Endodermal cell (in vitro differentiated cells): ENCODE data around the gene COL21A1. TPM values are rescaled to one million over a fixed set of nuclear protein-coding genes. Genes with fewer than 3 reads are reported as not detected.

Experiments
- DNase-seq: peaks from one replicate; pipeline ENCODE4 v3.0.0-alpha.2; 2017
- H3K27ac ChIP-seq: 2 replicates; pipeline ENCODE4 v1.5.1; 2013; ENCODE audit warnings: mild to moderate bottlenecking, low read depth, low read length, moderate library complexity
- H3K27me3 ChIP-seq: 2 replicates; pipeline ENCODE4 v1.6.1; 2013; ENCODE audit warnings: mild to moderate bottlenecking, low read length, moderate library complexity; ENCODE audit not compliant: insufficient read depth, control insufficient read depth, poor library complexity, severe bottlenecking
- H3K36me3 ChIP-seq: 2 replicates; pipeline ENCODE4 v1.7.0; 2013; ENCODE audit warnings: mild to moderate bottlenecking, low read length, moderate library complexity; ENCODE audit not compliant: control insufficient read depth, insufficient read depth
- H3K4me1 ChIP-seq: one replicate; pipeline ENCODE4 v1.7.0; 2013; ENCODE audit warnings: low read length; ENCODE audit not compliant: control insufficient read depth, insufficient read depth
- H3K4me3 ChIP-seq: 2 replicates; pipeline ENCODE4 v1.5.1; 2013; ENCODE audit warnings: mild to moderate bottlenecking, low read length, moderate library complexity
- H3K9ac ChIP-seq: 2 replicates; pipeline ENCODE4 v1.6.1; 2013; ENCODE audit warnings: mild to moderate bottlenecking, low read length, moderate library complexity; ENCODE audit not compliant: poor library complexity, severe bottlenecking; ENCODE audit errors: extremely low read depth
- H3K9me3 ChIP-seq: 2 replicates; pipeline ENCODE4 v1.6.1; 2013; ENCODE audit warnings: mild to moderate bottlenecking, low read length, moderate library complexity; ENCODE audit not compliant: control insufficient read depth
- H3K27ac Mint-ChIP-seq: 2 replicates; pipeline ENCODE4 v1.8.0; 2020; ENCODE audit warnings: mixed read lengths
- H3K27me3 Mint-ChIP-seq: 2 replicates; pipeline ENCODE4 v1.8.0; 2021; ENCODE audit warnings: mild to moderate bottlenecking, mixed read lengths; ENCODE audit not compliant: insufficient read depth
- H3K36me3 Mint-ChIP-seq: 2 replicates; pipeline ENCODE4 v1.8.0; 2020; ENCODE audit warnings: low read depth, mixed read lengths
- H3K4me1 Mint-ChIP-seq: 2 replicates; pipeline ENCODE4 v1.8.0; 2020; ENCODE audit warnings: mixed read lengths
- H3K4me3 Mint-ChIP-seq: 2 replicates; pipeline ENCODE4 v1.8.0; 2020; ENCODE audit warnings: mild to moderate bottlenecking, moderate library complexity, mixed read lengths
- H3K9me3 Mint-ChIP-seq: 2 replicates; pipeline ENCODE4 v1.8.0; 2020; ENCODE audit warnings: mild to moderate bottlenecking, mixed read lengths
- WGBS, 2 experiments: methylation state at CpG; one replicate each; pipeline versions ENCODE4 v1.1.5 to v1.1.7; 2013; ENCODE audit warnings: missing lambda C conversion rate in 2 of 2, mixed read lengths in 1 of 2; ENCODE audit not compliant: insufficient coverage in 1 of 2, insufficient read length in 1 of 2; 5-methylcytosine and 5-hydroxymethylcytosine counted together
- total RNA-seq, 2 donors: library from RNA; stranded (reverse); fragmentation: NEBNext Ultra II Directional in 1 of 2; extraction: Animal tissue kit (Norgen Biotek cat#: 25700) in 1 of 2; gene quantifications; 2 replicates in 1 of 2; 3 replicates in 1 of 2; pipeline ENCODE4 v1.2.1, GENCODE V29; 2021
- TF ChIP-seq, protein P1 (sequence below): fragments of 200-600 bp; sonication (generic); conservative IDR thresholded peaks from 2 replicates; pipeline ENCODE4 v1.5.0; 2021; ENCODE audit warnings: antibody characterized with exemption, mild to moderate bottlenecking

The COL21A1 gene
- total RNA-seq, 2 donors from 2014 or later: 0.71 to 1.9 TPM

- no peak overlapping the region for H3K27ac ChIP-seq
Observed at GRCh38 chr6:56051202-56051598, 196.2 kb downstream of the COL21A1 start.

GRCh38 chr6:56050530-56051201, 196.7 kb downstream of the COL21A1 start:
- WGBS, 2 experiments: 88 to 89% methylated on average over 1 to 3 of the region's 3 CpGs
- H3K4me1 Mint-ChIP-seq: no peaks in the 10 kb centered on the region

More at GRCh38 chr6:56051202-56051598, 196.2 kb downstream of the COL21A1 start:
- H3K9me3 Mint-ChIP-seq: no peaks in the 10 kb centered on the region
- no peaks in the 10 kb centered on the region for H3K36me3 ChIP-seq
- no peak overlapping the region for H3K4me3 ChIP-seq
- H3K27ac Mint-ChIP-seq: no peak overlapping the region
- no peaks in the 10 kb centered on the region for H3K4me1 ChIP-seq
- H3K36me3 Mint-ChIP-seq: no peaks in the 10 kb centered on the region
- no peaks in the 10 kb centered on the region for H3K9me3 ChIP-seq
- TF ChIP-seq, protein P1, sequence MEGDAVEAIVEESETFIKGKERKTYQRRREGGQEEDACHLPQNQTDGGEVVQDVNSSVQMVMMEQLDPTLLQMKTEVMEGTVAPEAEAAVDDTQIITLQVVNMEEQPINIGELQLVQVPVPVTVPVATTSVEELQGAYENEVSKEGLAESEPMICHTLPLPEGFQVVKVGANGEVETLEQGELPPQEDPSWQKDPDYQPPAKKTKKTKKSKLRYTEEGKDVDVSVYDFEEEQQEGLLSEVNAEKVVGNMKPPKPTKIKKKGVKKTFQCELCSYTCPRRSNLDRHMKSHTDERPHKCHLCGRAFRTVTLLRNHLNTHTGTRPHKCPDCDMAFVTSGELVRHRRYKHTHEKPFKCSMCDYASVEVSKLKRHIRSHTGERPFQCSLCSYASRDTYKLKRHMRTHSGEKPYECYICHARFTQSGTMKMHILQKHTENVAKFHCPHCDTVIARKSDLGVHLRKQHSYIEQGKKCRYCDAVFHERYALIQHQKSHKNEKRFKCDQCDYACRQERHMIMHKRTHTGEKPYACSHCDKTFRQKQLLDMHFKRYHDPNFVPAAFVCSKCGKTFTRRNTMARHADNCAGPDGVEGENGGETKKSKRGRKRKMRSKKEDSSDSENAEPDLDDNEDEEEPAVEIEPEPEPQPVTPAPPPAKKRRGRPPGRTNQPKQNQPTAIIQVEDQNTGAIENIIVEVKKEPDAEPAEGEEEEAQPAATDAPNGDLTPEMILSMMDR: no peak
- no peak overlapping the region for H3K9ac ChIP-seq
- no peak for DNase-seq
- H3K4me1 Mint-ChIP-seq: no peaks in the 10 kb centered on the region
- H3K4me3 Mint-ChIP-seq: no peak overlapping the region
- no peaks in the 10 kb centered on the region for H3K27me3 Mint-ChIP-seq
- H3K27me3 ChIP-seq: no peaks in the 10 kb centered on the region

GRCh38 chr6:56048601-56049000, 198.8 kb downstream of the COL21A1 start:
- H3K27ac Mint-ChIP-seq: no peak overlapping the region
- no peaks in the 10 kb centered on the region for H3K9me3 Mint-ChIP-seq
- Histone ChIP-seq H3K4me3 (no peak overlapping the region), H3K27ac (no peak overlapping the region), H3K4me1 (no peaks in the 10 kb centered on the region), H3K9me3 (no peaks in the 10 kb centered on the region), H3K27me3 (no peaks in the 10 kb centered on the region), H3K36me3 (no peaks in the 10 kb centered on the region), H3K9ac (no peak overlapping the region)
- TF ChIP-seq, protein P1: no peak
- no peak for DNase-seq
- no peaks in the 10 kb centered on the region for H3K36me3 Mint-ChIP-seq
- WGBS, 2 experiments: 80 to 93% methylated on average over 1 to 4 of the region's 4 CpGs
- no peaks in the 10 kb centered on the region for H3K4me1 Mint-ChIP-seq
- H3K4me3 Mint-ChIP-seq: no peak overlapping the region
- no peaks in the 10 kb centered on the region for H3K27me3 Mint-ChIP-seq

More at GRCh38 chr6:56050530-56051201, 196.7 kb downstream of the COL21A1 start:
- Histone ChIP-seq H3K27me3 (no peaks in the 10 kb centered on the region), H3K4me1 (no peaks in the 10 kb centered on the region), H3K9me3 (no peaks in the 10 kb centered on the region), H3K9ac (no peak overlapping the region), H3K27ac (no peak overlapping the region), H3K4me3 (no peak overlapping the region), H3K36me3 (no peaks in the 10 kb centered on the region)
- DNase-seq: no peak
- Mint-ChIP-seq H3K4me3 (no peak overlapping the region), H3K27me3 (no peaks in the 10 kb centered on the region), H3K27ac (no peak overlapping the region), H3K36me3 (no peaks in the 10 kb centered on the region), H3K9me3 (no peaks in the 10 kb centered on the region)
- TF ChIP-seq, protein P1: no peak
